HG02973 (cell line): ENCODE measurements around the gene SH3RF3.
"Not testable (repeated sequence)": the region's sequence is repeated elsewhere in the genome, so short reads cannot be mapped to it uniquely, and the experiment has no call there.

Source experiments
- ATAC-seq: cut with Tn5 transposase; IDR thresholded peaks from one replicate; pipeline ENCODE4 v1.9.1; 2021; ENCODE audit warnings: moderate library complexity; ENCODE audit not compliant: unreplicated experiment

The SH3RF3 gene

GRCh38 chr2:109155553-109156451 is 26.8 kb downstream of the SH3RF3 start:
- ATAC-seq: no peak

- ATAC-seq: no peak
Observed at GRCh38 chr2:109157563-109158105, 28.6 kb downstream of the SH3RF3 start.

- no peak for ATAC-seq
Observed at GRCh38 chr2:109158237-109158636, 29.2 kb downstream of the SH3RF3 start.

GRCh38 chr2:109159096-109159495 is 30.1 kb downstream of the SH3RF3 start:
- no peak for ATAC-seq

- no peak for ATAC-seq
Observed at GRCh38 chr2:109160714-109161440, 31.9 kb downstream of the SH3RF3 start.

- ATAC-seq: not testable (repeated sequence)
Observed at GRCh38 chr2:109162367-109162766, 33.4 kb downstream of the SH3RF3 start.

GRCh38 chr2:109162999-109163398 is 34.0 kb downstream of the SH3RF3 start:
- ATAC-seq: no peak

GRCh38 chr2:109164311-109164710 is 35.3 kb downstream of the SH3RF3 start:
- ATAC-seq: no peak

GRCh38 chr2:109164739-109165221 is 35.8 kb downstream of the SH3RF3 start:
- ATAC-seq: no peak

GRCh38 chr2:109166811-109167210 is 37.8 kb downstream of the SH3RF3 start:
- ATAC-seq: no peak

- no peak for ATAC-seq
Observed at GRCh38 chr2:109168086-109168485, 39.1 kb downstream of the SH3RF3 start.

GRCh38 chr2:109168716-109169115 is 39.7 kb downstream of the SH3RF3 start:
- ATAC-seq: no peak

GRCh38 chr2:109170645-109171044 is 41.6 kb downstream of the SH3RF3 start:
- ATAC-seq: no peak

- ATAC-seq: no peak
Observed at GRCh38 chr2:109171444-109172334, 42.7 kb downstream of the SH3RF3 start.

- ATAC-seq: no peak
Observed at GRCh38 chr2:109172556-109173105, 43.6 kb downstream of the SH3RF3 start.

GRCh38 chr2:109173311-109174171 is 44.5 kb downstream of the SH3RF3 start:
- no peak for ATAC-seq

GRCh38 chr2:109174214-109174613 is 45.2 kb downstream of the SH3RF3 start:
- no peak for ATAC-seq

GRCh38 chr2:109174626-109175349 is 45.8 kb downstream of the SH3RF3 start:
- ATAC-seq: no peak

GRCh38 chr2:109175350-109175678 is 46.3 kb downstream of the SH3RF3 start:
- no peak for ATAC-seq
